Endothelial cell of umbilical vein (primary cell): ENCODE results near the gene RNF175. TPM values are rescaled to one million over a fixed set of nuclear protein-coding genes. Genes with fewer than 3 reads are reported as not detected.

Source experiments
- BruUV-seq: library from RNA; stranded (reverse); fragments of 400-500 nt; replicated peaks from 2 replicates; lab custom pipeline; 2021; lab: Mats Ljungman, UMichigan
- CTCF ChIA-PET: fragments of 300-600, 350-600 bp; sonication (Branson Sonifier 250); formaldehyde crosslinking; loops from one replicate; lab custom pipeline; 2021; ENCODE audit warnings: antibody characterized with exemption, inconsistent platforms; lab: Charles Lee
- POLR2A ChIA-PET: fragments of 300-600, 350-600 bp; sonication (Branson Sonifier 250); formaldehyde crosslinking; loops from one replicate; lab custom pipeline; 2021; ENCODE audit warnings: antibody characterized with exemption, inconsistent platforms; lab: Charles Lee
- DNase-seq: peaks from one replicate; pipeline ENCODE4 v3.0.0-alpha.2; 2011; ENCODE audit warnings: low read depth, low spot score
- FAIRE-seq: peaks from 2 replicates; lab custom pipeline; 2011; peaks lifted over from hg19 to GRCh38; lab: Jason Lieb, UNC
- H2AFZ ChIP-seq: 2 replicates; pipeline ENCODE4 v1.6.0; 2012; ENCODE audit warnings: low read depth, low read length, control low read depth, inconsistent platforms
- H3K27ac ChIP-seq: 2 replicates; pipeline ENCODE4 v1.5.1; 2011; ENCODE audit warnings: low read depth, mild to moderate bottlenecking, control low read depth, low read length, moderate library complexity; ENCODE audit not compliant: insufficient read depth
- H3K27me3 ChIP-seq, 2 experiments: 2 replicates each; pipeline versions ENCODE4 v1.6.0 to v1.6.1; 2011; ENCODE audit warnings: low read length in 2 of 2, mixed read lengths in 1 of 2; ENCODE audit not compliant: control insufficient read depth in 2 of 2, insufficient read depth in 2 of 2
- H3K36me3 ChIP-seq, 2 experiments: 2 replicates in 1 of 2; 3 replicates in 1 of 2; pipeline ENCODE4 v1.5.1; 2011; ENCODE audit warnings: low read length in 2 of 2, mild to moderate bottlenecking in 1 of 2, moderate library complexity in 1 of 2; ENCODE audit not compliant: control insufficient read depth in 2 of 2, insufficient read depth in 2 of 2; ENCODE audit errors: extremely low read depth in 1 of 2
- H3K4me1 ChIP-seq: 3 replicates; pipeline ENCODE4 v1.5.1; 2011; ENCODE audit warnings: mild to moderate bottlenecking, low read length; ENCODE audit not compliant: control insufficient read depth, insufficient read depth; ENCODE audit errors: extremely low read depth
- H3K4me2 ChIP-seq: 2 replicates; pipeline ENCODE4 v1.6.1; 2011; ENCODE audit warnings: low read length, control low read depth, mixed read lengths; ENCODE audit not compliant: insufficient read depth
- H3K4me3 ChIP-seq, 3 experiments: fragments of 200-600 bp in 1 of 3; sonication (generic), shearing (Covaris generic) in 1 of 3; replicated peaks in 1 of 3; 2 replicates each; pipeline ENCODE4 v1.5.1; 2011 to 2016; ENCODE audit warnings: control low read depth in 3 of 3, low read length in 3 of 3, mild to moderate bottlenecking in 2 of 3, inconsistent platforms in 1 of 3, low read depth in 1 of 3, moderate library complexity in 1 of 3; ENCODE audit not compliant: insufficient read depth in 1 of 3
- H3K79me2 ChIP-seq: 2 replicates; pipeline ENCODE4 v1.6.0; 2012; ENCODE audit warnings: low read length, inconsistent platforms; ENCODE audit not compliant: control insufficient read depth, insufficient read depth
- H3K9ac ChIP-seq: replicated peaks from 2 replicates; pipeline ENCODE3; 2011; ENCODE audit warnings: low read length, control low read depth; ENCODE audit not compliant: insufficient read depth; ENCODE audit errors: extremely low read depth
- H3K9me1 ChIP-seq: replicated peaks from 3 replicates; pipeline ENCODE4 v1.6.0; 2011; ENCODE audit warnings: mild to moderate bottlenecking, low read length; ENCODE audit not compliant: control insufficient read depth, insufficient read depth; ENCODE audit errors: extremely low read depth
- H3K9me3 ChIP-seq: replicated peaks from 2 replicates; pipeline ENCODE4 v1.5.1; 2012; ENCODE audit warnings: low read length, inconsistent platforms; ENCODE audit not compliant: control insufficient read depth, insufficient read depth
- H4K20me1 ChIP-seq: replicated peaks from 2 replicates; pipeline ENCODE3; 2011; ENCODE audit warnings: mild to moderate bottlenecking, low read length; ENCODE audit not compliant: control insufficient read depth, insufficient read depth; ENCODE audit errors: extremely low read depth
- CTCF ChIP-seq, 2 donors: IDR thresholded peaks; 1 replicate in 1 of 2; 2 replicates in 1 of 2; pipeline ENCODE4 v1.5.1; 2011; ENCODE audit warnings: low read length in 2 of 2, mild to moderate bottlenecking in 2 of 2, moderate library complexity in 2 of 2, control low read depth in 1 of 2, inconsistent platforms in 1 of 2, low read depth in 1 of 2; ENCODE audit not compliant: insufficient read depth in 1 of 2; ENCODE audit errors: extremely low read depth in 1 of 2
- EZH2 ChIP-seq: IDR thresholded peaks from 2 replicates; pipeline ENCODE4 v1.6.1; 2012; ENCODE audit warnings: borderline replicate concordance, low read depth, mild to moderate bottlenecking, moderate library complexity, low read length, inconsistent platforms; ENCODE audit not compliant: severe bottlenecking
- FOS ChIP-seq: IDR thresholded peaks from 2 replicates; pipeline ENCODE4 v1.6.1; 2011; ENCODE audit warnings: mild to moderate bottlenecking, low read length, moderate library complexity, borderline replicate concordance; ENCODE audit not compliant: insufficient read depth
- GATA2 ChIP-seq: IDR thresholded peaks from 2 replicates; pipeline ENCODE4 v1.7.0; 2011; ENCODE audit warnings: low read depth, mild to moderate bottlenecking, moderate library complexity, mixed read lengths, low read length; ENCODE audit not compliant: insufficient read length, insufficient read depth
- JUN ChIP-seq: IDR thresholded peaks from 2 replicates; pipeline ENCODE4 v1.6.1; 2011; ENCODE audit warnings: borderline replicate concordance, low read depth; ENCODE audit not compliant: insufficient read length, insufficient read depth
- MAX ChIP-seq: IDR thresholded peaks from 2 replicates; pipeline ENCODE4 v1.6.1; 2011; ENCODE audit not compliant: insufficient read depth, insufficient read length
- MYC ChIP-seq: IDR thresholded peaks from one replicate; pipeline ENCODE4 v1.6.1; 2011; ENCODE audit warnings: mild to moderate bottlenecking, low read depth, low read length
- POLR2A ChIP-seq: IDR thresholded peaks from 2 replicates; pipeline ENCODE4 v1.6.1; 2012; ENCODE audit warnings: low read depth, mild to moderate bottlenecking, control low read depth, low read length
- POLR2AphosphoS5 ChIP-seq: IDR thresholded peaks from 2 replicates; pipeline ENCODE4 v1.6.1; 2012; ENCODE audit warnings: low read depth, mild to moderate bottlenecking, control low read depth, low read length, moderate library complexity; ENCODE audit not compliant: insufficient read depth
- dilution Hi-C: fragments of 300-500 bp; cut with MboI; formaldehyde crosslinking; loops from one replicate; pipeline ENCODE4 v1.15.0; 2019; ENCODE audit warnings: low sequenced_read_pairs; ENCODE audit not compliant: extremely low pct_ligation_motif_present
- intact Hi-C: fragments of 100-400 bp; cut with micrococcal nuclease; formaldehyde crosslinking; loops from one replicate; pipeline ENCODE4 v1.10.0; 2022
- polyA plus RNA-seq, 4 experiments: library from polyadenylated mRNA; depleted of rRNA in 3 of 4; stranded (reverse) in 3 of 4; unstranded in 1 of 4; fragments of >200 nt; gene quantifications; 2 replicates each; pipeline versions ENCODE4 v1.2.1 to v1.2.3, GENCODE V29; 2011 to 2012; ENCODE audit warnings: missing spikeins in 1 of 4
- total RNA-seq: library from RNA; stranded (reverse); gene quantifications from 2 replicates; pipeline ENCODE4 v1.2.3, GENCODE V29; 2021

RNF175 gene
- total and polyA plus RNA-seq, 2 donors (not counting 3 experiments of a cell fraction or from before 2014, with no cell fraction given) = not detected

GRCh38 chr4:153798420-153798819 is 38.6 kb upstream of the RNF175 start:
- no peak overlapping the region for H3K27ac ChIP-seq
- H3K9ac ChIP-seq = no peak overlapping the region
- POLR2A ChIA-PET = no interaction called here
- H3K4me1 ChIP-seq = no peaks in the 10 kb centered on the region
- intact Hi-C loops (no loop called here), dilution Hi-C loops (no loop called here)
- TF ChIP-seq POLR2AphosphoS5 (no peak), POLR2A (no peak), EZH2 (no peak), FOS (no peak), CTCF (IDR thresholded peaks at IDR 0.05; ENCODE audit: extremely low read depth in 1 of 2, insufficient read depth in 1 of 2, low read depth in 1 of 2, low read length in 2 of 2) (no peak), GATA2 (no peak), MYC (no peak), JUN (no peak), MAX (no peak)
- no peaks in the 10 kb centered on the region for H3K9me3 ChIP-seq
- no peaks in the 10 kb centered on the region for H3K36me3 ChIP-seq
- H3K9me1 ChIP-seq = no peaks in the 10 kb centered on the region
- FAIRE-seq = no peak
- CTCF ChIA-PET = no interaction called here
- no peaks in the 10 kb centered on the region for H3K79me2 ChIP-seq
- H2AFZ ChIP-seq = no peak overlapping the region
- no peak for DNase-seq
- H4K20me1 ChIP-seq = no peaks in the 10 kb centered on the region
- no peak overlapping the region for H3K4me3 ChIP-seq
- peaks cover 8 to 30% of the 10 kb centered on the region in 2 experiments for H3K27me3 ChIP-seq
- no TSS peak for BruUV-seq
- no peak overlapping the region for H3K4me2 ChIP-seq
